Stimulated activated CD8-positive, alpha-beta memory T cell treated with anti-CD3 and anti-CD28 coated beads, Interleukin-7, amount 100 ng/mL, for 4 hours (primary cell): Measurements from ENCODE around the gene TMEM259.

ENCODE experiments used
- DNase-seq, 2 donors: peaks; one replicate each; pipeline ENCODE4 v3.0.0-alpha.2; 2020; ENCODE audit warnings: low read depth in 2 of 2

The TMEM259 gene

GRCh38 chr19:989381-990081, 31.4 kb downstream of the TMEM259 start:
- DNase-seq = no peak

- DNase-seq = no peak
Observed at GRCh38 chr19:988510-988909, 32.4 kb downstream of the TMEM259 start.

DNA sequence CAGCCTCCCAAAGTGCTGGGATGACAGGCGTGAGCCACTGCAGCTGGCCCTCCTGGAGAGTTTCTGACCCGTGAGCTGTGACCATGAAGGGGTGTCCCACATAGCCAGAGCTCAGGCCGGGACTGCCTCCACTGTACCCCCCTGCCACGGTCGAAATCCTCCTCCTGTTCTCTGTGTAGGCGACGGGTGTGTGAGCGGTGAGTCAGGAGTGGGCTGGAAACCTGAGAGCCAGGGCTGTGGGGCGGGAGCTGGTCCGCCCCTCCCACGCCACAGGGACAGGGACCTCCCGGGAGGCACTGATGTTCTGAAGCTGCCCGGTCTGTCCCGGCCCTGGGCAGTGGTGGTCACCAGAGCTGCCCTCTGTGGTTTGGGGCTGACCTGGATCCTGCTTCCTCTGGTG, 32.8 kb downstream of the TMEM259 start:
- DNase-seq = no peak

GRCh38 chr19:986083-986482, 34.8 kb downstream of the TMEM259 start:
- DNase-seq = no peak

DNA sequence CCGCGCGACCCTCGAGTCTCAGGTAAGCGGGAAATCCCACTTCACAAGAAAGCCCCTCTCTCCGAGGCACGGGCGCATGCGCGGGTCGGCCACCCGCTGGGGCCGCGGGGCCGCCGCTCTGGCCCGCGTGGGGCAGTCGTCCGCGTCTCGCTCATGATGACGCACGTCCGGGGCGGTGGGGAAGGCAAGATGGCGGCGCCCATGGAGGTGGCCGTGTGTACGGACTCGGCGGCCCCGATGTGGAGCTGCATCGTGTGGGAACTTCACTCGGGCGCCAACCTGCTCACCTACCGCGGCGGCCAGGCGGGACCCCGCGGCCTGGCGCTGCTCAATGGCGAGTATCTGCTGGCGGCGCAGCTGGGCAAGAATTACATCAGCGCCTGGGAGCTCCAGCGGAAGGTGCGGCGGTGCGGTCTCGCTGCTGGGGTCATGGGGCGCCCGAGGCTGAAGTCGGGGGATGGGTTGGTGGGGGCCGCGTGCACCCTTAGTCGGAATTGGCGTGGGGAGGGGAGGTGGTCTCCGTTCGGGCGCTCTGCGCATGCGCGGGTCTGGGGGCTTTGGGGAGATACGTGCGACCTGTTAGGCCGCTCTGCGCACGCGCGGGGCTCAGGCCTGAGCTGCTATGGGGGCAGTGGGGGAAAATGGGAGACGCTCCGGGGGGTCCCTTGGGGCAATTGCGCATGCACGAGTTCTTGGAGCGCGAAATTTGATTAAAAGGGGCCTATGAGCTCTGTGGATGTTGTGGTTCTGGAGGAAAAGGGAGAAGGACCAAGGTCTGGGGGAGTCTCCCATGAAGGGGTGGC, 36.6 kb downstream of the TMEM259 start, which contains the start of gene WDR18:
Gene WDR18, plus strand, starts transcription at position 181 of the 803 bp plus-strand sequence. Its CDS starts 9 bp downstream, at position 190.
- DNase-seq = peak; percentile 84 to 89

GRCh38 chr19:982567-983170, 38.3 kb downstream of the TMEM259 start:
- peak; percentile 31 to 67 for DNase-seq

DNA sequence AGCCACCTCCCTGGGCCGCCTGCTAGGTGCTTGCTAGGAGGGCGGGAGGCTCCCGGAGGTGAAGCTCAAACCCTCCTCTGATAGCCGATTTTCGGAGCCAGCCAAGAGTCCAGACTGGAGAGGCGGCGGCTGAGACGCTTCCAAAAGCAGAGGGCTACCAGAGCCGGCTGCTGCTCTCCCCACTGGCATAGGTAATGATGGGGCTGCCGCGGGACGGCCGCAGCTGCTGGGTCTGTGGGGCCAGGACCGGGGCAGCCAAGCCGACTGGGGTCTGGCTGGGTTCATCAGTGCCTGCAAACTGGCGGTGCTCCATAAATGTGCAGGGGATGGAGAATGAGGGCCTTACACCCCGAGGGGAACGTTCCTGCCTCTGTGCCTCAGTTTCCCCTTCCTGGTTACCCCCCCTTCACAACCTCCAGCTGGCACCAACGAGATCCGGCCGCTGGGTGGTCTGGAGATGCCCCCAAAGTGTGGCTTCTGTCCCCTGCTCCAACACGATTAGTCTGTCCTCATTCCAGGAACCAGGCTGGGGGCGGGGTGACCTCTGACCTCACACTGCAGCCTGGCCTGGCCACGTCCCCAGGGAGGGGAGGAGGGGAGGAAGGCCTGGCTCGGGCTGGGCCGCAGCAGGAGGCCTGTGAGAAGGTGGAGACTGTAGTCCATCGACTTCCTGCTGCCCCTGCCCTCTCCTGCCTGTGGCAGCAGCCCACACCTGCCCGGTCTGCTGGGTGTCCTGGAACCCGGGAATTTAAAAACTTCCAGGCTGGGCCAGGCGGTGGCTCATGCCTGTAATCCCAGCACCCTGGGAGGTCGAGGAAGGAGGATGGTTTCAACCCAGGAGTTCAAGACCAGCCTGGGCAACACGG, 40.6 kb downstream of the TMEM259 start:
- no peak for DNase-seq

DNA sequence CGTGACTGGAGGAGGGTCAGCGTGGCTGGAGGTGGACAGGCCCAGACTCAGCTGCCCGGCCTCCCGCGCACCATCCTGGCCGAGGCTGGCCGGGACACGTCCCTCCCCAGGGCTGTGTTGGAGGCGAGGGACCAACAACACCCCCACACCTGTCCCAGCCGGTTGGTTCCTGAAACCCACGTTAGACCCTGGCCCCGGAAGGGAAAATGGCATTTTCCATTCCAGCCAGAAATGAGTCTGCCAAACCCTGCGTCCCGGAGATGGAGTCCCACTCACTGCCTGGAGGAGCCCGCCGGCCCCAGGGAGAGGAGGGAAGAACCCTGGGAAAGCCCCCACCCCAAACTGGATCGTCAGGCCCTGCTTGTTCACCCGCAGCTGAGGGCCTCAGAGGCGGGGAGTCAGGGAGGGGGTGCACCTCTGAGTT, 41.6 kb downstream of the TMEM259 start:
- DNase-seq = no peak

- DNase-seq = no peak
Observed at GRCh38 chr19:977058-977464, 43.9 kb downstream of the TMEM259 start.

GRCh38 chr19:976476-976875, 44.4 kb downstream of the TMEM259 start:
- DNase-seq = no peak

- no peak for DNase-seq
Observed at GRCh38 chr19:974564-975257, 46.2 kb downstream of the TMEM259 start.

GRCh38 chr19:973726-974563, 47.0 kb downstream of the TMEM259 start:
- DNase-seq = no peak

- DNase-seq = no peak
Observed at GRCh38 chr19:972281-972680, 48.6 kb downstream of the TMEM259 start.

GRCh38 chr19:971795-972194, 49.1 kb downstream of the TMEM259 start:
- DNase-seq = no peak

- DNase-seq = no peak
Observed at GRCh38 chr19:970695-971094, 50.2 kb downstream of the TMEM259 start.

- no peak for DNase-seq
Observed at GRCh38 chr19:966485-967088, 54.3 kb downstream of the TMEM259 start.

DNA sequence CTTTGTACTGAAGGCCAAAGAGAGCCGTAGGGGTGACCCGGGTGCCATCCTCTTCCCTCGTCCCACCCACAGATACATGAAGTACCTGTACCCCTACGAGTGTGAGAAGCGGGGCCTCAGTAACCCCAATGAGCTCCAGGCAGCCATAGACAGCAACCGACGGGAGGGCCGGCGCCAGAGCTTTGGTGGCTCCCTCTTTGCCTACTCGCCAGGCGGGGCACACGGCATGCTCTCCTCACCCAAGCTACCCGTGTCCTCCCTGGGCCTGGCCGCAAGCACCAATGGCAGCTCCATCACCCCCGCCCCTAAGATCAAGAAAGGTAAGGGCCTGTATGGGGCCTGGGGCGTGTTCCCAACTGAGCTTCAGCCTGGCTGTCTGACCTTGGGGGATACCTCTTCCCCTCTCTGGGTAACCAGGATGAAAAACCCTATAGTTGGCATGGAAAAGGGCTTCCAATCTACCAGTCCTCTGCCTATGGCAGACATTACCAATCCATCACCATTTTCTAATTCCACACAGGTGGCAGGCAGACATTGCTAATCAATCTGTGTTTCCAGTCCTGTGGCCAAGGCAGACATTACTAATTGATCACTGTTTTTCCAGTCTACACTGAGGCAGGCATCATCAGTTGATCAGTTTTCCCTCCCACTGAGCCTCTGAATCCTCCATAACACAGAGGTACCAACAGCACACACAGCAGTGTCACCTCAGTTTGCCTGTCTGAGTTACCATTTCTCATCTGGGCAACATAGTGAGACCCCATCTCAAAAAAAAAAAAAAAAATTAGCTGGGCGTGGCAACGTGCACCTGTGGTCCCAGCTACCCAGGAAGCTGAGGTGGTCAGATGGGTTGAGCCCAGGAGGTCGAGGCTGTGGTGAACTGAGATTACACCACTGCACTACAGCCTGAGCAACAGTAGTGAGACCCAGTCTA, 55.9 kb downstream of the TMEM259 start:
- DNase-seq = no peak

DNA sequence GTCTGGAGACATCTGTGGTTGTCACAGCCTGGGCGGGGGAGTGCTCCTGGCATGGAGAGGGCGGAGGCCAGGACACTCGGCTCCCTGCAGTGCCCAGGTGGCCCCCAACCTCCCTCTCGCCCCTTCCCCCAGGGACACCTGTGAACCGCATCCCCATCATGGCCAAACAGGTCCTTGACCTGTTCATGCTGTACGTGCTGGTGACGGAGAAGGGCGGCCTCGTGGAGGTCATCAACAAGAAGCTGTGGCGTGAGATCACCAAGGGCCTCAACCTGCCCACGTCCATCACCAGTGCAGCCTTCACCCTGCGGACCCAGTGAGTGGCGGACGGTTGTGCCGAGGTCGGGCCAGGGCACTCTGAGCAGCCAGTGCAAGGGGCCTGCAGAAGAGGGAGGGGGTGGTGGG, 56.8 kb downstream of the TMEM259 start:
- DNase-seq = no peak
